Neural crest cell (in vitro differentiated cells): ENCODE results near the gene PDE7B. TPM values are rescaled to one million over a fixed set of nuclear protein-coding genes. Genes with fewer than 3 reads are reported as not detected.

Experiments used
- DNase-seq: peaks from one replicate; pipeline ENCODE4 v3.0.0; 2021; ENCODE audit warnings: low read depth, mixed read lengths, low spot score
- H3K27ac Mint-ChIP-seq: one replicate; pipeline ENCODE4 v1.8.0; 2021; ENCODE audit warnings: mild to moderate bottlenecking, mixed read lengths; ENCODE audit not compliant: unreplicated experiment
- H3K27me3 Mint-ChIP-seq: 2 replicates; pipeline ENCODE4 v1.8.0; 2021; ENCODE audit warnings: low read depth, mild to moderate bottlenecking, mixed read lengths
- H3K36me3 Mint-ChIP-seq: 2 replicates; pipeline ENCODE4 v1.8.0; 2021; ENCODE audit warnings: low read depth, mild to moderate bottlenecking, mixed read lengths
- H3K4me1 Mint-ChIP-seq: 2 replicates; pipeline ENCODE4 v1.8.0; 2021; ENCODE audit warnings: mixed read lengths
- H3K4me3 Mint-ChIP-seq: one replicate; pipeline ENCODE4 v1.8.0; 2021; ENCODE audit warnings: mild to moderate bottlenecking, mixed read lengths
- H3K9me3 Mint-ChIP-seq: 2 replicates; pipeline ENCODE4 v1.8.0; 2021; ENCODE audit warnings: mixed read lengths
- CTCF ChIP-seq: fragments of 200-600 bp; sonication (generic); conservative IDR thresholded peaks from 2 replicates; pipeline ENCODE4 v1.5.0; 2021; ENCODE audit warnings: antibody characterized with exemption, mild to moderate bottlenecking
- total RNA-seq: library from RNA; stranded (reverse); gene quantifications from 2 replicates; pipeline ENCODE4 v1.2.1, GENCODE V29; 2021

The PDE7B gene
- total RNA-seq, 1 donor from 2014 or later: 0.58 TPM

GRCh38 chr6:135813401-135813800, 38.1 kb upstream of the PDE7B start:
- Mint-ChIP-seq H3K27ac (no peak overlapping the region), H3K9me3 (peaks cover 5% of the 10 kb centered on the region), H3K4me3 (no peak overlapping the region), H3K27me3 (no peaks in the 10 kb centered on the region), H3K4me1 (peaks cover 31% of the 10 kb centered on the region), H3K36me3 (no peaks in the 10 kb centered on the region)
- TF ChIP-seq CTCF: no peak
- DNase-seq: no peak

GRCh38 chr6:135814043-135814442, 37.5 kb upstream of the PDE7B start:
- Mint-ChIP-seq H3K36me3 (no peaks in the 10 kb centered on the region), H3K27me3 (no peaks in the 10 kb centered on the region), H3K4me1 (peaks cover 31% of the 10 kb centered on the region), H3K27ac (no peak overlapping the region), H3K4me3 (no peak overlapping the region), H3K9me3 (peaks cover 5% of the 10 kb centered on the region)
- no peak for DNase-seq
- TF ChIP-seq CTCF: no peak

GRCh38 chr6:135815216-135815615, 36.3 kb upstream of the PDE7B start:
- H3K4me3 Mint-ChIP-seq: no peak overlapping the region
- no peak for TF ChIP-seq CTCF
- H3K27ac Mint-ChIP-seq: no peak overlapping the region

GRCh38 chr6:135817035-135817434, 34.5 kb upstream of the PDE7B start:
- peaks cover 2% of the 10 kb centered on the region for H3K9me3 Mint-ChIP-seq
- no peaks in the 10 kb centered on the region for H3K27me3 Mint-ChIP-seq
- no peak overlapping the region for H3K4me3 Mint-ChIP-seq
- no peak overlapping the region for H3K27ac Mint-ChIP-seq
- H3K4me1 Mint-ChIP-seq: peaks cover 14% of the 10 kb centered on the region
- H3K36me3 Mint-ChIP-seq: no peaks in the 10 kb centered on the region
- TF ChIP-seq CTCF: no peak
- DNase-seq: no peak

More at GRCh38 chr6:135815216-135815615, 36.3 kb upstream of the PDE7B start:
- DNase-seq: no peak
- peaks cover 31% of the 10 kb centered on the region for H3K4me1 Mint-ChIP-seq
- no peaks in the 10 kb centered on the region for H3K36me3 Mint-ChIP-seq
- peaks cover 2% of the 10 kb centered on the region for H3K9me3 Mint-ChIP-seq
- no peaks in the 10 kb centered on the region for H3K27me3 Mint-ChIP-seq

- H3K4me1 Mint-ChIP-seq: peaks cover 3% of the 10 kb centered on the region
- H3K9me3 Mint-ChIP-seq: no peaks in the 10 kb centered on the region
- no peak for DNase-seq
- H3K27me3 Mint-ChIP-seq: no peaks in the 10 kb centered on the region
- H3K4me3 Mint-ChIP-seq: no peak overlapping the region
- no peak for TF ChIP-seq CTCF
- peak overlapping the region; percentile 84 for H3K27ac Mint-ChIP-seq
- no peaks in the 10 kb centered on the region for H3K36me3 Mint-ChIP-seq
These were observed 31.8 kb upstream of the PDE7B start for GRCh38 chr6:135819665-135820064.

- no peak overlapping the region for H3K4me3 Mint-ChIP-seq
- peaks cover 3% of the 10 kb centered on the region for H3K4me1 Mint-ChIP-seq
- no peaks in the 10 kb centered on the region for H3K27me3 Mint-ChIP-seq
- TF ChIP-seq CTCF: no peak
- no peaks in the 10 kb centered on the region for H3K36me3 Mint-ChIP-seq
- H3K9me3 Mint-ChIP-seq: no peaks in the 10 kb centered on the region
- DNase-seq: no peak
- no peak overlapping the region for H3K27ac Mint-ChIP-seq
These were observed 31.2 kb upstream of the PDE7B start for GRCh38 chr6:135820340-135820739.
